HEK293T (cell line): ENCODE data around the gene FTL.
A peak's percentile ranks its signal among the peaks of the same experiment; 100 is the strongest.

Source experiments
- CTCF ChIA-PET: fragments of 350-600 bp; formaldehyde crosslinking; extraction: SDS; loops from one replicate; lab custom pipeline; 2021; ENCODE audit warnings: antibody characterized with exemption, inconsistent platforms; lab: Yijun Ruan, JAX
- POLR2A ChIA-PET: fragments of 350-600 bp; formaldehyde crosslinking; extraction: SDS; loops from one replicate; lab custom pipeline; 2020; ENCODE audit warnings: antibody characterized with exemption, inconsistent platforms; lab: Yijun Ruan, JAX
- DNase-seq: peaks from one replicate; pipeline ENCODE4 v3.0.0; 2012; ENCODE audit warnings: mixed read lengths; ENCODE audit errors: extremely low spot score
- ARNT ChIP-seq: fragments of 450-650 bp; IDR thresholded peaks from 2 replicates; pipeline ENCODE4 v1.6.1; 2017; ENCODE audit warnings: mild to moderate bottlenecking
- BHLHE40 ChIP-seq: fragments of 450-650 bp; IDR thresholded peaks from 2 replicates; pipeline ENCODE4 v1.6.1; 2016; ENCODE audit warnings: mild to moderate bottlenecking, moderate library complexity, borderline replicate concordance
- CTBP1 ChIP-seq: fragments of 450-650 bp; IDR thresholded peaks from 2 replicates; pipeline ENCODE4 v1.6.1; 2016; ENCODE audit warnings: borderline replicate concordance
- ELF4 ChIP-seq: fragments of 450-650 bp; IDR thresholded peaks from 2 replicates; pipeline ENCODE4 v1.6.1; 2017; ENCODE audit warnings: antibody characterized with exemption
- FOXA1 ChIP-seq: fragments of 450-650 bp; IDR thresholded peaks from 2 replicates; pipeline ENCODE4 v1.6.1; 2016; ENCODE audit warnings: mild to moderate bottlenecking
- FOXK2 ChIP-seq: fragments of 450-650 bp; IDR thresholded peaks from 2 replicates; pipeline ENCODE4 v1.6.1; 2016; ENCODE audit warnings: mild to moderate bottlenecking
- FOXM1 ChIP-seq: fragments of 450-650 bp; IDR thresholded peaks from 2 replicates; pipeline ENCODE4 v1.6.1; 2017; ENCODE audit warnings: mild to moderate bottlenecking, borderline replicate concordance
- HDGF ChIP-seq: fragments of 450-650 bp; IDR thresholded peaks from 2 replicates; pipeline ENCODE4 v1.6.1; 2017; ENCODE audit warnings: antibody characterized with exemption, borderline replicate concordance
- L3MBTL2 ChIP-seq: fragments of 450-650 bp; conservative IDR thresholded peaks from 2 replicates; pipeline ENCODE4 v1.6.1; 2016; ENCODE audit warnings: mild to moderate bottlenecking
- LEF1 ChIP-seq: fragments of 450-650 bp; IDR thresholded peaks from 2 replicates; pipeline ENCODE4 v1.6.1; 2017; ENCODE audit warnings: mild to moderate bottlenecking, borderline replicate concordance
- NFRKB ChIP-seq: fragments of 450-650 bp; IDR thresholded peaks from 2 replicates; pipeline ENCODE4 v1.6.1; 2016; ENCODE audit warnings: mild to moderate bottlenecking, moderate library complexity
- SP1 ChIP-seq: fragments of 450-650 bp; IDR thresholded peaks from 2 replicates; pipeline ENCODE4 v1.6.1; 2017
- SUZ12 ChIP-seq: fragments of 450-650 bp; IDR thresholded peaks from 2 replicates; pipeline ENCODE4 v1.6.1; 2016; ENCODE audit warnings: mild to moderate bottlenecking
- TARDBP ChIP-seq: fragments of 450-650 bp; IDR thresholded peaks from 2 replicates; pipeline ENCODE4 v1.6.1; 2016
- ZNF384 ChIP-seq: fragments of 450-650 bp; IDR thresholded peaks from 2 replicates; pipeline ENCODE4 v1.6.1; 2016
- TF ChIP-seq, protein P1 (sequence below): fragments of 450-650 bp; IDR thresholded peaks from 2 replicates; pipeline ENCODE4 v1.6.1; 2016

The FTL gene

DNA sequence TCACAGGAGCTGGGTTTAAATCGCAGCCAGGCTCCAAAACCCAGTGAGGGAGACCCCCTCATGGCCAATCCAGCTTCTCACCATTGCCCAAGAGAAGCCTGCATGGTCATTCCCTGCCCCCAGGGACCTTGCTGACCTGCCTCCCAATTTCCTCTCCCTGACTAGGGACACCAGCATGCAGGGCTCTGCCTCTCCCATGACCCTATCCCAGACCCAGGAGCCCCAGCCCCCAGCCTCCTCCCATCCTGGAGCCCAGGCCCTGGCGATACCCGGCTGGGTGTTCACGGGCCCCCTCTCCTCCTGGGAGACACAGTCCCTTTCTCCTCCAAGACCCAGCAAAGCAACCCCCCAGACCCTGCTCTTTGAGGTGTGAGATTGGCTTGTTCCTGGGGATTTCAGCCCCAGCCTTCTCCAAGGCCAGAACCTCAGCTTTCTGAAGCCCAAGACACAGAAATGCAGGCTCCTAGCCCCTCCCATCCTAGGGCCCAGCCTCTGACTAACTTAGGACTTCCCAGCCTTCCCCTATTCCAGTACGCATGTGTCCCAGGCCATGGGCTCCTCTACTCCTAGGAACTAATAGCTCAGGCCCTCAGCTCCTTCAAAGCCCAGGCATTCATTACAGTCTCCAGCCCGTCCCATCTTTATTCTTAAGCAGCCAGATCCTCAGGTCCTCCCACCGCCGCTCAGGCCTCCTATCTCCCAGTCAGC lies 26.9 kb downstream of the FTL start:
- CTCF ChIA-PET, result interaction anchor here (0.7 to 3.5 kb wide), 6 partner anchors 9 to 106 kb away, joined by 3 to 26 read pairs (median 4); no protein-coding TSS in a partner anchor
- TF ChIP-seq CTBP1, result no peak
- no peak for TF ChIP-seq L3MBTL2
- no peak for TF ChIP-seq ZNF384
- TF ChIP-seq FOXK2, result no peak
- TF ChIP-seq TARDBP, result no peak
- TF ChIP-seq, protein P1, sequence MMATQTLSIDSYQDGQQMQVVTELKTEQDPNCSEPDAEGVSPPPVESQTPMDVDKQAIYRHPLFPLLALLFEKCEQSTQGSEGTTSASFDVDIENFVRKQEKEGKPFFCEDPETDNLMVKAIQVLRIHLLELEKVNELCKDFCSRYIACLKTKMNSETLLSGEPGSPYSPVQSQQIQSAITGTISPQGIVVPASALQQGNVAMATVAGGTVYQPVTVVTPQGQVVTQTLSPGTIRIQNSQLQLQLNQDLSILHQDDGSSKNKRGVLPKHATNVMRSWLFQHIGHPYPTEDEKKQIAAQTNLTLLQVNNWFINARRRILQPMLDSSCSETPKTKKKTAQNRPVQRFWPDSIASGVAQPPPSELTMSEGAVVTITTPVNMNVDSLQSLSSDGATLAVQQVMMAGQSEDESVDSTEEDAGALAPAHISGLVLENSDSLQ, result no peak
- no peak for TF ChIP-seq ARNT
- TF ChIP-seq SP1, result no peak
- TF ChIP-seq FOXM1, result no peak
- TF ChIP-seq ELF4, result no peak
- no peak for TF ChIP-seq BHLHE40
- no peak for TF ChIP-seq HDGF
- no peak for TF ChIP-seq LEF1
- no peak for TF ChIP-seq FOXA1
- peak; percentile 60 for DNase-seq
- POLR2A ChIA-PET, result interaction anchor here (1.1 to 2.3 kb wide), 2 partner anchors 21 to 65 kb away, joined by 3 to 5 read pairs; no protein-coding TSS in a partner anchor

DNA sequence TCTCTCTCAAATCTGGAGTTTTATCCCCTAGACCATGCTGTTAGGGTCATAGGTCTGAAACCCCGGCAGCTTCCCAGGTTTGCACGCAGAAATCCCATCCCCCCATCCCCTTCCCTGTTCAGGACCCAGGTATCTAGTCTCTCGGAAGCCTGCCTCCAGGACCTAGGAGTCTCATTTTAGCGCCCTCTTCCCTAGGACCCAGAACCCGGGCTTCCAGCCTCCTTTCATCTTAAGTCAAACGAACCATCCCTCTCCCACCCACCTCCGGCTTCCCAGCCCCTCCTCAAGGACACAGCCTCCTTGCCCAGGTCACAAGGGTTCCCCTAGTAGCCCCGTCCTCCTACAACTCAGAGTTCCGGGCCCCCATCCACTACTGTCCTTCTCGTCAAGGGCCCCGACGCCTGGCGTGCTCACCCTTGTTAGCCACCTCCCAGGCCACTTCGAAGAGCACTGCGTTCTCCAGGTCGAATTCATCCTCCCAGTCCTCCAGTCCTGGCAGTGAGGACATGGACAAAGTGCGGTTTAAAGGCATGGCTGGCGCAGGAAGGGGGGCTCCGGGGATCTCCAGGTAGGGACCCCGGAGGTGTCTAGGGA lies 27.6 kb downstream of the FTL start:
- CTCF ChIA-PET, result interaction anchor here (0.7 to 3.5 kb wide), 15 partner anchors 9 to 206 kb away, joined by 3 to 26 read pairs (median 4); partner anchors contain the start of genes DHDH and FTL
- POLR2A ChIA-PET, result interaction anchor here (0.9 to 2.3 kb wide), 18 partner anchors 9 to 206 kb away, joined by 3 to 12 read pairs (median 5); partner anchors contain the start of genes BAX, BCAT2 and PPP1R15A
- no peak for TF ChIP-seq SP1
- no peak for TF ChIP-seq ARNT
- no peak for TF ChIP-seq L3MBTL2
- TF ChIP-seq CTBP1, result no peak
- no peak for TF ChIP-seq ZNF384
- no peak for TF ChIP-seq SUZ12
- no peak for TF ChIP-seq BHLHE40
- no peak for TF ChIP-seq NFRKB
- no peak for TF ChIP-seq LEF1
- no peak for TF ChIP-seq TARDBP
- no peak for TF ChIP-seq FOXA1
- no peak for TF ChIP-seq HDGF
- TF ChIP-seq ELF4, result no peak
- no peak for TF ChIP-seq FOXM1
- DNase-seq, result no peak

DNA sequence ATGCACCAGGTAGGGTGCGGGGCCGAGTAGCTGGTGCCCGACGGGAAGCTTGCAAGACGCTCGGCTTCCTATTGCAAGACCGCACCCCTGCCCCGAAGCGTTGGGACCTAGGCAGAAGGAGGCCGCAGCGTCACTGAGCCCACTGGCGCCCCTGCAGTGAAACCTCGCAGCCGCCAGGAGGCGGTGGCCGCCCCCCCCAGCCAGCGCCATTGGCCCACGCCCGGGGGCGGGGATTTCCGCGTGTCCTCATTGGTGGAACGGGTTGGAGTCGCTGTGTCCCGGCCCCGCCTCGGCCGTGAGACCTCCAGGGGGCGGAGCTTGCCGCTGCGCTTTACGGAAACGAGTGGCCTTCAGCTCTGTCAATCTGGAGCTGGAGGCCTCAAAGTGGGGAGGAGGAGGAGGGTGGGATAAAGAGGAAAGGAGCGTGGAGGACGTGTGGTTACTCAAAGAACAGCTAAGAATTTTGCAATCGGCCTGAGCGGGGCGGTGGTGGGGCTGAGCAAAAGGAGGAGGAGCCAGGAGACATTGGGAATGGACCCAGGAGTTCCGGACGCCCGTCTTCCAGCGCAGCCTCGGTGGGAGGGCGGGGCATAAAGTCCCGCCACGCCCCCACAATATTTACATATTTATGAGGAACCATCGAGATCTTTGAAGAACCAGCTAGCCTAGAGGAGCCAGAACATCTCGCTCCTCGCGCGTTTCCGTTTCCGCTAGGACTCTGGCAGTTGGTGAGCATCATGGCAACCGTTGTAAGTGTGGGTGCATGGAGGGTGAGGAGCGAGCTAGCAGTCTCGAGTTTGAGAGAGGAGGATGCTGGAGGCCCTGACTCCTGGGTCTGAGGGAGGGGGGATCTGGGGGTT lies 28.3 kb downstream of the FTL start, which contains the start of the genes GYS1 and RUVBL2:
Gene GYS1, minus strand, starts transcription at position 135 of the 860 bp plus-strand sequence. CDS start 197 bp downstream, outside the sequence.
Gene RUVBL2, plus strand, starts transcription at position 713 of the 860 bp plus-strand sequence. Its CDS starts 25 bp downstream, at position 738.
- peak; percentile 99 for DNase-seq
- CTCF ChIA-PET, result interaction anchor here (0.6 to 3.5 kb wide), 25 partner anchors 10 to 801 kb away, joined by 3 to 26 read pairs (median 3); partner anchors contain the start of genes DHDH, FTL, IZUMO1 and LIN7B
- no peak for TF ChIP-seq FOXA1
- TF ChIP-seq FOXM1, result no peak
- TF ChIP-seq ARNT, result no peak
- TF ChIP-seq ELF4, result no peak
- no peak for TF ChIP-seq BHLHE40
- TF ChIP-seq, protein P1, result peak; percentile 99
- TF ChIP-seq HDGF, result 0 out of 2 replicates have a peak, but pooled peaks have one; percentile 26
- TF ChIP-seq L3MBTL2, result no peak
- no peak for TF ChIP-seq LEF1
- POLR2A ChIA-PET, result interaction anchor here (0.7 to 2.3 kb wide), 18 partner anchors 10 to 206 kb away, joined by 3 to 12 read pairs (median 5); partner anchors contain the start of genes BAX, BCAT2 and PPP1R15A

DNA sequence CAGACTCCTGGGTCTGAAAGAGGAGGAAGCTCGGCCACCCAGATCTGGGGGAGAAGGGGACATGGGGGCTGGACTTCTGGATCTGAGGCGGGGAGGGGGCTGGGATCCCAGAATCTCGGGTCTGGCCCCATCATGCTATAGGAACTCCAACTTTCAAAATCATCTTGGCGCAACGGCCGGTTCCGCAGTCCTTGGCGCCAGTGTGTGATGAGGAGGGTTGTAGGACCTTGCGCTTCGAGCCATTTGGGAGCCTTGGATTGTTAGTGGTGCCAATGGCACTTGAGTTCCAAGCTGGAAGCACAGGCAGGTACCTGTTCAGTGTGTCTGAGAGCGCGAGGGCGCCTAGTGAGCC lies 28.9 kb downstream of the FTL start:
- no peak for TF ChIP-seq NFRKB
- no peak for TF ChIP-seq FOXA1
- TF ChIP-seq FOXK2, result no peak
- no peak for TF ChIP-seq TARDBP
- TF ChIP-seq ARNT, result no peak
- TF ChIP-seq FOXM1, result no peak
- TF ChIP-seq LEF1, result no peak
- no peak for TF ChIP-seq ZNF384
- TF ChIP-seq L3MBTL2, result no peak
- TF ChIP-seq CTBP1, result no peak
- no peak for TF ChIP-seq HDGF
- no peak for TF ChIP-seq SUZ12
- TF ChIP-seq ELF4, result no peak
- TF ChIP-seq, protein P1, result no peak
- no peak for TF ChIP-seq SP1
- DNase-seq, result no peak
- ChIA-PET POLR2A (interaction anchor here (1.2 to 2.3 kb wide), 13 partner anchors 10 to 184 kb away, joined by 3 to 12 read pairs (median 6); partner anchors contain the start of genes BAX, BCAT2 and PPP1R15A), CTCF (interaction anchor here (0.6 to 3.5 kb wide), 11 partner anchors 11 to 247 kb away, joined by 3 to 26 read pairs (median 5); partner anchors contain the start of gene IZUMO1)
